ENCODE measurements around the gene AP2A1. TPM values are rescaled to one million over a fixed set of nuclear protein-coding genes. Genes with fewer than 3 reads are reported as not detected.

AP2A1 gene
- total and polyA plus RNA-seq, 2 donors (not counting 1 experiment from before 2014, with no cell fraction given): 48.4 to 56.9 TPM

- intact Hi-C loops (cut with micrococcal nuclease): no loop called here
- POLR2A ChIA-PET: interaction anchor here (0.6 kb wide), 1 partner anchor 12 kb away, joined by 3 read pairs; no protein-coding TSS in a partner anchor
- H3K36me3 ChIP-seq (replicated peaks in 1 of 2; ENCODE audit: control extremely low read depth in 1 of 2, control insufficient read depth in 1 of 2, extremely low read depth in 1 of 2, insufficient read depth in 2 of 2, low read length in 1 of 2): no peaks in the 10 kb centered on the region
- no peak overlapping the region for H3K9ac ChIP-seq (ENCODE audit: low read length)
- H3K27me3 Mint-ChIP-seq: no peaks in the 10 kb centered on the region
- no peaks in the 10 kb centered on the region for H3K9me3 Mint-ChIP-seq (ENCODE audit: insufficient read depth)
- no peaks in the 10 kb centered on the region for H3K79me2 ChIP-seq (ENCODE audit: control insufficient read depth, insufficient read depth, low read length)
- H3K4me3 Mint-ChIP-seq: no peak overlapping the region
- no peaks in the 10 kb centered on the region for H4K20me1 ChIP-seq (ENCODE audit: control insufficient read depth, insufficient read depth, low read length, poor library complexity, severe bottlenecking)
- no peak overlapping the region for H3K27ac ChIP-seq (ENCODE audit: low read length in 2 of 2)
- H2AFZ ChIP-seq (ENCODE audit: insufficient read depth, low read depth, low read length, poor library complexity, severe bottlenecking): peak overlapping the region; percentile 38
- CTCF ChIA-PET: no interaction called here
- DNase-seq (peak; percentile 32), ATAC-seq (ENCODE audit: low read depth) (no peak)
- TF ChIP-seq EZH2 (IDR thresholded peaks at IDR 0.05; ENCODE audit: borderline replicate concordance, insufficient read depth, low read depth, low read length, poor library complexity, severe bottlenecking): no peak
- TF ChIP-seq CTCF (IDR thresholded peaks at IDR 0.05): no peak
- H3K4me3 ChIP-seq (ENCODE audit: control extremely low read depth in 1 of 5, extremely low read depth in 1 of 5, insufficient read depth in 1 of 5, low read depth in 2 of 5, low read length in 4 of 5): no peak overlapping the region
- peaks cover 0 to 4% (median 0%) of the 10 kb centered on the region in 3 donors for H3K9me3 ChIP-seq (ENCODE audit: control extremely low read depth in 1 of 3, control insufficient read depth in 2 of 3, insufficient read depth in 1 of 3, low read length in 2 of 3)
- H3K4me1 Mint-ChIP-seq: peaks cover 9% of the 10 kb centered on the region
- peaks cover 3 to 8% of the 10 kb centered on the region in 2 donors for H3K4me1 ChIP-seq (ENCODE audit: control insufficient read depth in 2 of 2, insufficient read depth in 2 of 2, low read length in 2 of 2)
- no peak overlapping the region for H3K27ac Mint-ChIP-seq
- H3K4me2 ChIP-seq (replicated peaks; ENCODE audit: low read depth, low read length, poor library complexity, severe bottlenecking): no peak overlapping the region
- WGBS (ENCODE audit: insufficient coverage): 65% methylated on average over 11 of the region's 16 CpGs
- H3K27me3 ChIP-seq (replicated peaks in 1 of 4; ENCODE audit: control extremely low read depth in 1 of 4, control insufficient read depth in 3 of 4, insufficient read depth in 4 of 4, low read length in 3 of 4): peaks cover 0 to 3% (median 0%) of the 10 kb centered on the region in 4 experiments
Observed at GRCh38 chr19:49761625-49762311, 5.0 kb upstream of the AP2A1 start.

GRCh38 chr19:49763230-49763629 lies 3.6 kb upstream of the AP2A1 start, which contains the start of gene TSKS:
TSKS (minus strand) TSS chr19:49763306; CDS start chr19:49763247, 59 bp downstream.
- intact Hi-C loops (cut with micrococcal nuclease): no loop called here
- 90% methylated on average over 6 of the region's 6 CpGs for WGBS (ENCODE audit: insufficient coverage)
- Histone ChIP-seq H3K27me3 (replicated peaks in 1 of 4; ENCODE audit: control extremely low read depth in 1 of 4, control insufficient read depth in 3 of 4, insufficient read depth in 4 of 4, low read length in 3 of 4) (peaks cover 0 to 3% (median 0%) of the 10 kb centered on the region in 4 experiments), H3K4me1 (ENCODE audit: control insufficient read depth in 2 of 2, insufficient read depth in 2 of 2, low read length in 2 of 2) (peaks cover 13 to 19% of the 10 kb centered on the region in 2 donors), H3K27ac (ENCODE audit: low read length in 2 of 2) (no peak within 1 kb of the TSS), H3K9me3 (ENCODE audit: control extremely low read depth in 1 of 3, control insufficient read depth in 2 of 3, insufficient read depth in 1 of 3, low read length in 2 of 3) (no peaks in the 10 kb centered on the region), H3K9ac (ENCODE audit: low read length) (no peak within 1 kb of the TSS), H4K20me1 (ENCODE audit: control insufficient read depth, insufficient read depth, low read length, poor library complexity, severe bottlenecking) (peaks cover 10% of the 10 kb centered on the region), H3K36me3 (replicated peaks in 1 of 2; ENCODE audit: control extremely low read depth in 1 of 2, control insufficient read depth in 1 of 2, extremely low read depth in 1 of 2, insufficient read depth in 2 of 2, low read length in 1 of 2) (no peaks in the 10 kb centered on the region), H2AFZ (ENCODE audit: insufficient read depth, low read depth, low read length, poor library complexity, severe bottlenecking) (peak within 1 kb of the TSS; percentile 38), H3K4me3 (ENCODE audit: control extremely low read depth in 1 of 5, extremely low read depth in 1 of 5, insufficient read depth in 1 of 5, low read depth in 2 of 5, low read length in 4 of 5) (no peak within 1 kb of the TSS), H3K4me2 (replicated peaks; ENCODE audit: low read depth, low read length, poor library complexity, severe bottlenecking) (no peak within 1 kb of the TSS), H3K79me2 (ENCODE audit: control insufficient read depth, insufficient read depth, low read length) (peaks cover 14% of the 10 kb centered on the region)
- ChIA-PET POLR2A (no interaction called here), CTCF (interaction anchor here (0.7 kb wide), 1 partner anchor 89 kb away, joined by 3 read pairs; no protein-coding TSS in a partner anchor)
- no peak for ATAC-seq (ENCODE audit: low read depth)
- Mint-ChIP-seq H3K27me3 (no peaks in the 10 kb centered on the region), H3K9me3 (ENCODE audit: insufficient read depth) (no peaks in the 10 kb centered on the region), H3K4me1 (peaks cover 19% of the 10 kb centered on the region), H3K4me3 (no peak within 1 kb of the TSS), H3K27ac (no peak within 1 kb of the TSS)
- TF ChIP-seq CTCF (IDR thresholded peaks at IDR 0.05) (no peak), EZH2 (IDR thresholded peaks at IDR 0.05; ENCODE audit: borderline replicate concordance, insufficient read depth, low read depth, low read length, poor library complexity, severe bottlenecking) (no peak)
- DNase-seq: no peak
